Immature natural killer cell (primary cell): Measurements from ENCODE around the gene CACNA1A. TPM values are rescaled to one million over a fixed set of nuclear protein-coding genes. Genes with fewer than 3 reads are reported as not detected.

Source experiments
- DNase-seq, 3 donors: peaks; one replicate each; pipeline ENCODE4 v3.0.0; 2022; ENCODE audit warnings: mixed read lengths in 1 of 3
- H3K27ac Mint-ChIP-seq, 6 donors: one replicate each; pipeline ENCODE4 v1.8.0; 2020; ENCODE audit warnings: mixed read lengths in 6 of 6, mild to moderate bottlenecking in 5 of 6, inconsistent platforms in 4 of 6, moderate library complexity in 3 of 6
- H3K27me3 Mint-ChIP-seq, 3 donors: one replicate each; pipeline ENCODE4 v1.8.0; 2020 to 2021; ENCODE audit warnings: low read depth in 3 of 3, mild to moderate bottlenecking in 3 of 3, mixed read lengths in 3 of 3, moderate library complexity in 3 of 3, inconsistent platforms in 1 of 3
- H3K36me3 Mint-ChIP-seq, 3 donors: one replicate each; pipeline ENCODE4 v1.8.0; 2020; ENCODE audit warnings: mixed read lengths in 3 of 3, inconsistent platforms in 2 of 3, mild to moderate bottlenecking in 2 of 3
- H3K4me1 Mint-ChIP-seq, 2 donors: one replicate each; pipeline ENCODE4 v1.8.0; 2020; ENCODE audit warnings: inconsistent platforms in 2 of 2, mild to moderate bottlenecking in 2 of 2, mixed read lengths in 2 of 2, moderate library complexity in 1 of 2
- H3K4me3 Mint-ChIP-seq, 5 donors: one replicate each; pipeline ENCODE4 v1.8.0; 2020; ENCODE audit warnings: mild to moderate bottlenecking in 5 of 5, mixed read lengths in 5 of 5, inconsistent platforms in 3 of 5, moderate library complexity in 3 of 5
- H3K9me3 Mint-ChIP-seq, 6 donors: one replicate each; pipeline ENCODE4 v1.8.0; 2020; ENCODE audit warnings: mild to moderate bottlenecking in 6 of 6, mixed read lengths in 6 of 6, inconsistent platforms in 4 of 6, moderate library complexity in 3 of 6
- polyA plus RNA-seq, 3 donors: library from polyadenylated mRNA; unstranded; fragments of 300-500 nt; fragmentation: Illumina TruSeq; gene quantifications; one replicate each; pipeline ENCODE4 v1.2.3, GENCODE V29; 2021

The CACNA1A gene
- polyA plus RNA-seq, 3 donors from 2014 or later, result 0.12 to 1.4 TPM; not detected in 1

GRCh38 chr19:13328241-13328640 is 178.0 kb downstream of the CACNA1A start:
- H3K9me3 Mint-ChIP-seq, result peaks cover 0 to 5% (median 0%) of the 10 kb centered on the region in 6 donors
- DNase-seq, result no peak
- no peak overlapping the region for H3K4me3 Mint-ChIP-seq
- H3K4me1 Mint-ChIP-seq, result no peaks in the 10 kb centered on the region
- H3K36me3 Mint-ChIP-seq, result no peaks in the 10 kb centered on the region
- H3K27ac Mint-ChIP-seq, result no peak overlapping the region
- peaks cover 3 to 13% (median 4%) of the 10 kb centered on the region in 3 donors for H3K27me3 Mint-ChIP-seq

- H3K27ac Mint-ChIP-seq, result no peak overlapping the region
- H3K27me3 Mint-ChIP-seq, result peaks cover 8 to 10% (median 10%) of the 10 kb centered on the region in 3 donors
- DNase-seq, result no peak
- H3K4me3 Mint-ChIP-seq, result no peak overlapping the region
- peaks cover 0 to 10% (median 6%) of the 10 kb centered on the region in 6 donors for H3K9me3 Mint-ChIP-seq
- H3K36me3 Mint-ChIP-seq, result no peaks in the 10 kb centered on the region
- no peaks in the 10 kb centered on the region for H3K4me1 Mint-ChIP-seq
Observed at GRCh38 chr19:13319526-13319925, 186.8 kb downstream of the CACNA1A start.

GRCh38 chr19:13318190-13318589 is 188.1 kb downstream of the CACNA1A start:
- no peak for DNase-seq
- H3K36me3 Mint-ChIP-seq, result no peaks in the 10 kb centered on the region
- H3K27ac Mint-ChIP-seq, result no peak overlapping the region
- H3K4me1 Mint-ChIP-seq, result no peaks in the 10 kb centered on the region
- H3K9me3 Mint-ChIP-seq, result peaks cover 0 to 10% (median 3%) of the 10 kb centered on the region in 6 donors
- no peak overlapping the region for H3K4me3 Mint-ChIP-seq
- H3K27me3 Mint-ChIP-seq, result peaks cover 4 to 10% (median 10%) of the 10 kb centered on the region in 3 donors

GRCh38 chr19:13315495-13315894 is 190.8 kb downstream of the CACNA1A start:
- Mint-ChIP-seq H3K4me3 (no peak overlapping the region), H3K27ac (no peak overlapping the region), H3K9me3 (peaks cover 0 to 6% (median 0%) of the 10 kb centered on the region in 6 donors), H3K27me3 (peaks cover 4 to 9% (median 8%) of the 10 kb centered on the region in 3 donors), H3K36me3 (no peaks in the 10 kb centered on the region), H3K4me1 (no peaks in the 10 kb centered on the region)
- DNase-seq, result no peak

GRCh38 chr19:13314761-13315160 is 191.5 kb downstream of the CACNA1A start:
- no peak for DNase-seq
- peaks cover 0 to 6% (median 0%) of the 10 kb centered on the region in 6 donors for H3K9me3 Mint-ChIP-seq
- no peaks in the 10 kb centered on the region for H3K4me1 Mint-ChIP-seq
- H3K36me3 Mint-ChIP-seq, result no peaks in the 10 kb centered on the region
- peaks cover 4 to 9% (median 9%) of the 10 kb centered on the region in 3 donors for H3K27me3 Mint-ChIP-seq
- H3K27ac Mint-ChIP-seq, result no peak overlapping the region
- H3K4me3 Mint-ChIP-seq, result no peak overlapping the region

- Mint-ChIP-seq H3K27me3 (peaks cover 4 to 9% (median 7%) of the 10 kb centered on the region in 3 donors), H3K9me3 (peaks cover 0 to 6% (median 0%) of the 10 kb centered on the region in 6 donors), H3K4me3 (no peak overlapping the region), H3K4me1 (no peaks in the 10 kb centered on the region), H3K27ac (no peak overlapping the region), H3K36me3 (no peaks in the 10 kb centered on the region)
- no peak for DNase-seq
Observed at GRCh38 chr19:13313875-13314274, 192.4 kb downstream of the CACNA1A start.

GRCh38 chr19:13309864-13310263 is 196.4 kb downstream of the CACNA1A start:
- Mint-ChIP-seq H3K9me3 (no peaks in the 10 kb centered on the region), H3K36me3 (no peaks in the 10 kb centered on the region), H3K27me3 (peaks cover 3 to 4% (median 4%) of the 10 kb centered on the region in 3 donors), H3K4me1 (no peaks in the 10 kb centered on the region), H3K4me3 (no peak overlapping the region), H3K27ac (no peak overlapping the region)
- no peak for DNase-seq

- Mint-ChIP-seq H3K27me3 (peaks cover 3 to 20% (median 3%) of the 10 kb centered on the region in 3 donors), H3K27ac (no peak overlapping the region), H3K4me1 (peaks cover 0 to 4% of the 10 kb centered on the region in 2 donors), H3K36me3 (no peaks in the 10 kb centered on the region), H3K4me3 (no peak overlapping the region), H3K9me3 (peaks cover 0 to 2% (median 0%) of the 10 kb centered on the region in 6 donors)
- no peak for DNase-seq
Observed at GRCh38 chr19:13303381-13304129, 202.7 kb downstream of the CACNA1A start.

- Mint-ChIP-seq H3K36me3 (no peaks in the 10 kb centered on the region), H3K4me3 (no peak overlapping the region), H3K27ac (no peak overlapping the region), H3K9me3 (peaks cover 0 to 2% (median 0%) of the 10 kb centered on the region in 6 donors), H3K27me3 (peaks cover 3 to 20% (median 3%) of the 10 kb centered on the region in 3 donors), H3K4me1 (peaks cover 0 to 4% of the 10 kb centered on the region in 2 donors)
- no peak for DNase-seq
Observed at GRCh38 chr19:13302526-13303270, 203.6 kb downstream of the CACNA1A start.

- DNase-seq, result no peak
- H3K9me3 Mint-ChIP-seq, result peaks cover 0 to 2% (median 0%) of the 10 kb centered on the region in 6 donors
- H3K27me3 Mint-ChIP-seq, result peaks cover 3 to 21% (median 3%) of the 10 kb centered on the region in 3 donors
- no peak overlapping the region for H3K27ac Mint-ChIP-seq
- no peaks in the 10 kb centered on the region for H3K36me3 Mint-ChIP-seq
- peaks cover 0 to 4% of the 10 kb centered on the region in 2 donors for H3K4me1 Mint-ChIP-seq
- H3K4me3 Mint-ChIP-seq, result no peak overlapping the region
Observed at GRCh38 chr19:13301627-13302334, 204.5 kb downstream of the CACNA1A start.

- H3K27me3 Mint-ChIP-seq, result peaks cover 3 to 20% (median 6%) of the 10 kb centered on the region in 3 donors
- no peaks in the 10 kb centered on the region for H3K36me3 Mint-ChIP-seq
- peaks cover 0 to 2% (median 0%) of the 10 kb centered on the region in 6 donors for H3K9me3 Mint-ChIP-seq
- DNase-seq, result no peak
- H3K4me1 Mint-ChIP-seq, result peaks cover 0 to 4% of the 10 kb centered on the region in 2 donors
- no peak overlapping the region for H3K27ac Mint-ChIP-seq
- no peak overlapping the region for H3K4me3 Mint-ChIP-seq
Observed at GRCh38 chr19:13300421-13301030, 205.8 kb downstream of the CACNA1A start.

- no peak for DNase-seq
- Mint-ChIP-seq H3K27me3 (peaks cover 3 to 20% (median 6%) of the 10 kb centered on the region in 3 donors), H3K36me3 (no peaks in the 10 kb centered on the region), H3K4me3 (no peak overlapping the region), H3K9me3 (peaks cover 0 to 2% (median 0%) of the 10 kb centered on the region in 6 donors), H3K27ac (no peak overlapping the region), H3K4me1 (peaks cover 0 to 4% of the 10 kb centered on the region in 2 donors)
Observed at GRCh38 chr19:13299838-13300237, 206.4 kb downstream of the CACNA1A start.
